ENCODE results near the gene HOXC13. TPM values are rescaled to one million over a fixed set of nuclear protein-coding genes. Genes with fewer than 3 reads are reported as not detected.

The HOXC13 gene
- total and polyA plus RNA-seq, 2 donors: 0.05 to 0.07 TPM

Other genes starting within 250 kb of the HOXC13 start
- gene CALCOCO1, start 211.4 kb upstream of the HOXC13 start, total RNA-seq: 55.3 TPM
- 92.9 TPM for gene CALCOCO1, start 211.4 kb upstream of the HOXC13 start, polyA plus RNA-seq
- gene CISTR, start 186.9 kb upstream of the HOXC13 start, total RNA-seq: not detected
- not detected for gene CISTR, start 186.9 kb upstream of the HOXC13 start, polyA plus RNA-seq
- 0.05 TPM for gene HOXC12, start 16.1 kb downstream of the HOXC13 start, total RNA-seq
- 0.07 TPM for gene HOXC12, start 16.1 kb downstream of the HOXC13 start, polyA plus RNA-seq
- gene HOXC11, start 34.3 kb downstream of the HOXC13 start, total RNA-seq: not detected
- gene HOXC11, start 34.3 kb downstream of the HOXC13 start, polyA plus RNA-seq: 0.21 TPM
- not detected for gene HOTAIR, start 36.1 kb downstream of the HOXC13 start, total RNA-seq
- gene HOTAIR, start 36.1 kb downstream of the HOXC13 start, polyA plus RNA-seq: 0.25 TPM
- gene HOXC10, start 46.3 kb downstream of the HOXC13 start, total RNA-seq: not detected
- gene HOXC10, start 46.3 kb downstream of the HOXC13 start, polyA plus RNA-seq: 0.14 TPM
- 0.09 TPM for gene HOXC9, start 61.3 kb downstream of the HOXC13 start, total RNA-seq
- gene HOXC9, start 61.3 kb downstream of the HOXC13 start, polyA plus RNA-seq: 0.43 TPM
- gene HOXC8, start 70.2 kb downstream of the HOXC13 start, total RNA-seq: not detected
- 0.21 TPM for gene HOXC8, start 70.2 kb downstream of the HOXC13 start, polyA plus RNA-seq
- gene HOXC6, start 89.6 kb downstream of the HOXC13 start, total RNA-seq: 0.14 TPM
- gene HOXC6, start 89.6 kb downstream of the HOXC13 start, polyA plus RNA-seq: 0.43 TPM
- 0.05 TPM for gene HOXC5, start 94.2 kb downstream of the HOXC13 start, total RNA-seq
- not detected for gene HOXC5, start 94.2 kb downstream of the HOXC13 start, polyA plus RNA-seq
- gene HOXC4, start 115.0 kb downstream of the HOXC13 start, total RNA-seq: 0.19 TPM
- gene HOXC4, start 115.0 kb downstream of the HOXC13 start, polyA plus RNA-seq: 0.37 TPM

Measured in thymus (tissue), 2 donors.